ENCODE measurements around the gene GNPTAB. TPM values are rescaled to one million over a fixed set of nuclear protein-coding genes. Genes with fewer than 3 reads are reported as not detected.
A peak's percentile ranks its signal among the peaks of the same experiment; 100 is the strongest.
"Not testable (repeated sequence)": the region's sequence is repeated elsewhere in the genome, so short reads cannot be mapped to it uniquely, and the experiment has no call there.

Gene GNPTAB
- total RNA-seq, 1 donor from 2014 or later = 28.7 TPM

DNA sequence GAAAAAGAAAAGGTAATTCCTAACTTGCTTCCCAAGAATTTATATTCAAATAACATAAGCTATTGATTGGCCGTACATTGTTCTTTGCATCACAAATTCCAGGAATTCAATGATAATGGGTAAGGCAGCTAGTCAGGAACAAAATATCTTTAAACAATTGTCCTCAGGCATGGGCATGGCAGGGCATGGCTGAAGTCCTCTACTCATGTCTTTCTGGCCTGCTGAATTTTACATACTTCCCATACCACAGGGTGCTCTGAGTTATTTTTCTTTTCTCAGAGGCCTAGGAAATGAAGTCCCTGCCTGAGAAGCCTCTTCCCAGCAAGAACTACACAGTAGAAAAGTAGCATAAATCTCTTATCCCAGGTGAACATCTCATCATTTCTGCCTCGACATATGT, 31.5 kb upstream of the GNPTAB start:
- no peak overlapping the region for H3K4me3 ChIP-seq
- TF ChIP-seq, protein P1, sequence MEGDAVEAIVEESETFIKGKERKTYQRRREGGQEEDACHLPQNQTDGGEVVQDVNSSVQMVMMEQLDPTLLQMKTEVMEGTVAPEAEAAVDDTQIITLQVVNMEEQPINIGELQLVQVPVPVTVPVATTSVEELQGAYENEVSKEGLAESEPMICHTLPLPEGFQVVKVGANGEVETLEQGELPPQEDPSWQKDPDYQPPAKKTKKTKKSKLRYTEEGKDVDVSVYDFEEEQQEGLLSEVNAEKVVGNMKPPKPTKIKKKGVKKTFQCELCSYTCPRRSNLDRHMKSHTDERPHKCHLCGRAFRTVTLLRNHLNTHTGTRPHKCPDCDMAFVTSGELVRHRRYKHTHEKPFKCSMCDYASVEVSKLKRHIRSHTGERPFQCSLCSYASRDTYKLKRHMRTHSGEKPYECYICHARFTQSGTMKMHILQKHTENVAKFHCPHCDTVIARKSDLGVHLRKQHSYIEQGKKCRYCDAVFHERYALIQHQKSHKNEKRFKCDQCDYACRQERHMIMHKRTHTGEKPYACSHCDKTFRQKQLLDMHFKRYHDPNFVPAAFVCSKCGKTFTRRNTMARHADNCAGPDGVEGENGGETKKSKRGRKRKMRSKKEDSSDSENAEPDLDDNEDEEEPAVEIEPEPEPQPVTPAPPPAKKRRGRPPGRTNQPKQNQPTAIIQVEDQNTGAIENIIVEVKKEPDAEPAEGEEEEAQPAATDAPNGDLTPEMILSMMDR (IDR thresholded peaks at IDR 0.05) = no peak
- TF ChIP-seq POLR2AphosphoS5 (IDR thresholded peaks at IDR 0.05; ENCODE audit: insufficient read depth in 1 of 2, low read depth in 1 of 2) (no peak), POLR2A (IDR thresholded peaks at IDR 0.05) (no peak)
- no peaks in the 10 kb centered on the region for H3K9me3 ChIP-seq

DNA sequence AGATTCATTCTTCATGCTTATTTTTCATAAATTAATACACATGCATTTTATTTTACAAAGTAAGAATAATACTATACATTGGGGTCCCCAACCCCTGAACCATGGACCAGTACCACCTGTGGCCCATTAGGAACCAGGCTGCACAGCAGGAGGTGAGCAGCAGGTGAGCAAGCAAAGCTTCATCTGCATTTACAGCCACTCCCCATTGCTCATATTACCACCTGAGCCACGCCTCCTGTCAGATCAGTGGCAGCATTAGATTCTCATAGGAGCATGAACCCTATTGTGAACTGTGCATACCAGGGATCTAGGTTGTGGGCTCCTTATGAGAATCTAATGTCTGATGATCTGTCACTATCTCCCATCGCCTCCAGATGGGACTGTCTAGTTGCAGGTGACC, 30.9 kb upstream of the GNPTAB start:
- intact Hi-C loops (cut with DNase I); DNase-seq (ENCODE audit: extremely low spot score in 2 of 2); H3K36me3 ChIP-seq: not testable (repeated sequence)

More for the DNA sequence above, 31.5 kb upstream of the GNPTAB start:
- no peak overlapping the region for H3K27ac ChIP-seq
- DNase-seq (ENCODE audit: extremely low spot score in 2 of 2) = no peak
- intact Hi-C loops (cut with DNase I) = no loop called here
- H3K27me3 ChIP-seq = no peaks in the 10 kb centered on the region
- no peaks in the 10 kb centered on the region for H3K36me3 ChIP-seq
- H3K4me1 ChIP-seq = peaks cover 4% of the 10 kb centered on the region

DNA sequence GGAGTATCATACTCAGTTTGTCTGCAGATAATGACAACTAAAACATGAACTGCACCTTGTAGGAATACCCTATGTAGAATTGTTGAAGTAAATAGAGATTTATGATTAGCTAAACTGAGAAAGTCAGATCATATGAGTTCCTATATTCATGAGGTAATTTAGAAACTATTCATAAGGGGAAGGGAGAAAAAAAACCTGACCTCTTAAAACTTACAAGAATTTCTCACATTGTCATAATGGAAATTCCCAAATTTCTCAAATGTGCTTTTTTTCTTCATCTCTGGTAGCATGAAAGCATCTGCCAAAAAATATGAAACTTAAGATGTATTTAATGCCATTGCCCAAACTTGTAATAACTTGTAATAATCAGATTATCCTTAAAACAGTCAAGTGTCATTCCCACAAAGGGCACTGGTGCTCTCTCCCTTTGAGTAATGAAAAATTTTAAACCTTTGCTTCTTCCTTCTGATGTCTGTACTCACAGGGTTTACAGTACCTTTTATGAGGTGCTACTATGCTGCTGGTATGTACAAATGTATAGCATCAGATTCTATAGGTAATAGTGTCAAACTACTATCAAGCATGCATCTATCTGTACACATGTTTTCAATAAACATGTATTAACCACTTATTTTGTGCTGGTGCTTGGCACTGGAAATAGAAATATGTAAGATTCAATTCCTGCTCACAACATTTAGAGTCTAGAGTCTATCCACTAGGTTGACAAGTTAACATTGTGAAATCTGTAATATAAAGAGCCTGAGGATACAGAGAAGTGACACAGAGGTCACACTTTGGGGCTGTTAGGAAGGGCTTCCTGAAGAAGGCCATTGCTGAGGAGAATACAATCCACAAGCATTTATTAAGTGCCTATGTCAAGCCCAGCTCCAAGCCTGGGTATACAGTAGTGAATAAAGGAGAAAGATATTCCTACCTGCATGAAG, 29.2 kb upstream of the GNPTAB start:
- no peak for DNase-seq (ENCODE audit: extremely low spot score in 2 of 2)
- intact Hi-C loops (cut with DNase I) = no loop called here
- H3K27ac ChIP-seq = no peak overlapping the region

More for the DNA sequence above, 30.9 kb upstream of the GNPTAB start:
- H3K27me3 ChIP-seq, H3K9me3 ChIP-seq, H3K4me1 ChIP-seq, H3K4me3 ChIP-seq, H3K27ac ChIP-seq: not testable (repeated sequence)

DNA sequence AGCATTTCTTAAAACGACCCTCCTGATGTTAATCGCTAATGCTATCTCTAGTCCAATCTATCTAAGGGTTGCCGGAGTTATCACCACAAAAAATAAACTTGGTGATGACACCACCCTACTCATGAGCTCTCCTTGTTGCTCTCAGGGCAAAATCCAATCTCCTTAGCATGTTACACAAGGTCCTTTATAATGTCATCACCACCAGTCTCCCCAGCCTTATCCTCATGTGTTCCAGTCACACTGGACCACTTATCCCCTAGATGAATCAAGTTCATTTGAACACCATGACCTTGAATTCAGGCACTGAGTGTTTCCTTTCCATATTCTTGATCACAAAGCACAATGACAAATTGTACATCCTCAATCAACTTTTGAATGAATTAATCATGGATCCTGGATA, 27.6 kb upstream of the GNPTAB start:
- Histone ChIP-seq H3K36me3 (no peaks in the 10 kb centered on the region), H3K4me1 (peaks cover 20% of the 10 kb centered on the region), H3K9me3 (no peaks in the 10 kb centered on the region), H3K4me3 (no peak overlapping the region), H3K27ac (no peak overlapping the region), H3K27me3 (no peaks in the 10 kb centered on the region)
- TF ChIP-seq POLR2A (IDR thresholded peaks at IDR 0.05) = no peak
- TF ChIP-seq POLR2AphosphoS5 (IDR thresholded peaks at IDR 0.05; ENCODE audit: insufficient read depth in 1 of 2, low read depth in 1 of 2) = no peak
- TF ChIP-seq, protein P1 (IDR thresholded peaks at IDR 0.05) = no peak
- intact Hi-C loops (cut with DNase I) = no loop called here
- no peak for DNase-seq (ENCODE audit: extremely low spot score in 2 of 2)

More for the DNA sequence above, 29.2 kb upstream of the GNPTAB start:
- H3K4me3 ChIP-seq = no peak overlapping the region
- H3K36me3 ChIP-seq = no peaks in the 10 kb centered on the region
- H3K4me1 ChIP-seq = peaks cover 18% of the 10 kb centered on the region
- no peak for TF ChIP-seq POLR2A (IDR thresholded peaks at IDR 0.05)
- TF ChIP-seq, protein P1 (IDR thresholded peaks at IDR 0.05) = no peak
- no peak for TF ChIP-seq POLR2AphosphoS5 (IDR thresholded peaks at IDR 0.05; ENCODE audit: insufficient read depth in 1 of 2, low read depth in 1 of 2)
- no peaks in the 10 kb centered on the region for H3K9me3 ChIP-seq
- no peaks in the 10 kb centered on the region for H3K27me3 ChIP-seq

DNA sequence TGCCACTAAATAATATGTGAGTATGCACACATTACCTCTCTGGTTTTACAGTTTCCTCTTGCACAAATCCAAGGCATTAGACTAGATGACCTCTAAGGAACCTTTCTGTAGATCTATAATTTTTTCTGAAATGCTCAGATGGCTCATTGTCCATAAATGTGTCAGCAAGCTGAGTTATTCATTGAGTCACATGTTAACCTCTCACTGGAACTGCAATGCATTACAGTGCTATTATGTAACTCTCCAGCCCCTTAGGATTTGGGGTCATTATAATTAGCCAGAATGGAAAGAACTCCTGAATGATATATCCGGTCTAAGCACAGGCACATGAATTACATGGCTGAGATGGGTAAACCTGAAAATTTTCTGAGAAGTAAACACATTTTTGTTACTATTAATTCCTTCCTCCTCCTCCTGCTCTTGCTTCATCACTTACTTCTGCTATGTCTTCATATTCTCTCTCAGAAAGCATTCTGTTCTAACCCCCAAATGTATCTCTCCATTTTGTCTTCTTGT, 26.3 kb upstream of the GNPTAB start:
- H3K4me3 ChIP-seq = no peak overlapping the region
- H3K4me1 ChIP-seq = peaks cover 20% of the 10 kb centered on the region
- H3K27me3 ChIP-seq = no peaks in the 10 kb centered on the region
- H3K9me3 ChIP-seq = no peaks in the 10 kb centered on the region
- DNase-seq (ENCODE audit: extremely low spot score in 2 of 2) = no peak
- no peaks in the 10 kb centered on the region for H3K36me3 ChIP-seq
- H3K27ac ChIP-seq = no peak overlapping the region
- TF ChIP-seq, protein P1 (IDR thresholded peaks at IDR 0.05) = no peak
- TF ChIP-seq POLR2AphosphoS5 (IDR thresholded peaks at IDR 0.05; ENCODE audit: insufficient read depth in 1 of 2, low read depth in 1 of 2) = peak in 1 of 2 donors; percentile 26
- intact Hi-C loops (cut with DNase I) = no loop called here

DNA sequence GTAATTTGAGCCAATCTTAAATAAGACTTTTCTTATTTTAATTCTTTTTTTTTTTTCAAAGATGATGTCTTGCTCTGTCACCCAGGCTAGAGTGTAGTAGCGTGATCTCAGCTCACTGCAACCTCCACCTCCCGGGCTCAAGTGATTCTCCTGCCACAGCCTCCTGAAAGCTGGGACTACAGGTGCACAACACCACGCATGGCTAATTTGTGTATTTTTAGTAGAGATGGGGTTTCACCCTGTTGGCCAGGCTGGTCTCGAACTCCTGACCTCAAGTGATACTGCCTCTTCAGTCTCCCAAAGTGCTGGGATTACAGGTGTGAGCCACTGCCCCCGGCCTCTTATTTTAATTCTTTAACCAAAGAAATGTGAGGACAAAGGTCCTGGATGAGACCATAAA, 25.9 kb upstream of the GNPTAB start:
- H3K27me3 ChIP-seq; DNase-seq (ENCODE audit: extremely low spot score in 2 of 2); H3K36me3 ChIP-seq; intact Hi-C loops (cut with DNase I); H3K9me3 ChIP-seq; H3K4me3 ChIP-seq; H3K27ac ChIP-seq: not testable (repeated sequence)
- H3K4me1 ChIP-seq = peaks cover 20% of the 10 kb centered on the region
